NCI-H2227 (cell line): ENCODE data around the gene SNX6.
"Not testable (repeated sequence)": the region's sequence is repeated elsewhere in the genome, so short reads cannot be mapped to it uniquely, and the experiment has no call there.

Source experiments
- DNase-seq: peaks from one replicate; lab custom pipeline; 2025; ENCODE audit not compliant: unreplicated experiment; lab: John Stamatoyannopoulos, UW

Gene SNX6

DNA sequence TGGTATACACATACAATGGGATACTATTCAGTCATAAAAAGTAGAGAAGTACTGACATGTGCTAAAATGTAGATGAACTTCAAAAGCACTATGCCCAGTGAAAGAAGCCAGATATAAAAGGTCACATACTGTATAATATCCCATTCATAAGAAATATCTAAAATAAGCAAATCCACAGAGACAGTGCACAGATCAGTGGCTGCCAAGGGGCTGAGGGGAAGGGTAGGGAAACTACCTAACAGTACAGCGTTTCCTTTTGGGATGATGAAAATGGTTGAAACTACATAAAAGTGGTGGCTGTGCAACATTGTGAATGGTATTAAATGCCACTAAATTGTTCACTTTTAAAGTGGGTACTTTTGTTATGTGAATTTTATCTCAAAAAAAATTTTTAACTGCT is 102.4 kb downstream of the SNX6 start:
- DNase-seq: no peak

DNA sequence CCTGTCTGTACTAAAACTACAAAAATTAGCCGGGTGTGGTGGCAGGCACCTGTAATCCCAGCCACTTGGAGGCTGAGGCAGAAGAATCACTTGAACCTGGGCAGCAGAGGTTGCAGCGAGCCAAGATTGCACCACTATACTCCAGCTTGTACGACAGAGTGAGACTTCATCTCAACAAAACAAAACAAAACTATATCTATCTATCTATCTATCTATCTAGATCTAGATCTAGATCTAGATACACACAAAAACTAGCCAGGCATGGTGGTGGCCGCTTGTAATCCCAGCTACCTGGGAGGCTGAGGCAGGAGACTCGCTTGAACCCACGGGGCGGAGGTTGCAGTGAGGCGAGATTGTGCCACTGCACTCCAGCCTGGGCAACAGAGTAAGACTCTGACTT is 105.7 kb downstream of the SNX6 start:
- not testable (repeated sequence) for DNase-seq

- DNase-seq: no peak
Observed at GRCh38 chr14:34522496-34522895, 107.5 kb downstream of the SNX6 start.

GRCh38 chr14:34521071-34521470 is 108.9 kb downstream of the SNX6 start:
- DNase-seq: not testable (repeated sequence)

- DNase-seq: not testable (repeated sequence)
Observed at GRCh38 chr14:34520304-34520970, 109.5 kb downstream of the SNX6 start.
